D721Med (cell line): ENCODE data around the gene DPP3.
A peak's percentile ranks its signal among the peaks of the same experiment; 100 is the strongest.
"Not testable (repeated sequence)": the region's sequence is repeated elsewhere in the genome, so short reads cannot be mapped to it uniquely, and the experiment has no call there.

ENCODE experiments used
- DNase-seq: peaks from one replicate; pipeline ENCODE4 v3.0.0; 2011; ENCODE audit warnings: low spot score; ENCODE audit not compliant: insufficient read length
- FAIRE-seq: peaks from 2 replicates; lab custom pipeline; 2011; peaks lifted over from hg19 to GRCh38; lab: Jason Lieb, UNC
- CTCF ChIP-seq: IDR thresholded peaks from 2 replicates; pipeline ENCODE4 v1.5.1; 2012; ENCODE audit warnings: mild to moderate bottlenecking, control low read depth; ENCODE audit not compliant: insufficient read depth; ENCODE audit errors: missing control alignments

The DPP3 gene

GRCh38 chr11:66539870-66540213 is 59.6 kb downstream of the DPP3 start:
- TF ChIP-seq CTCF = no peak
- FAIRE-seq (no peak), DNase-seq (no peak)

- not testable (repeated sequence) for DNase-seq
Measured at GRCh38 chr11:66540598-66540997, 60.4 kb downstream of the DPP3 start.

GRCh38 chr11:66541892-66542291 is 61.7 kb downstream of the DPP3 start:
- no peak for FAIRE-seq

More at GRCh38 chr11:66540598-66540997, 60.4 kb downstream of the DPP3 start:
- FAIRE-seq = not testable (repeated sequence)

GRCh38 chr11:66542362-66542761 is 62.1 kb downstream of the DPP3 start:
- DNase-seq (no peak), FAIRE-seq (no peak)
- no peak for TF ChIP-seq CTCF

More at GRCh38 chr11:66541892-66542291, 61.7 kb downstream of the DPP3 start:
- no peak for DNase-seq
- no peak for TF ChIP-seq CTCF

- peak; percentile 31 for TF ChIP-seq CTCF
- no peak for FAIRE-seq
- DNase-seq = no peak
Measured at GRCh38 chr11:66543263-66544107, 63.3 kb downstream of the DPP3 start.

GRCh38 chr11:66544952-66545351 is 64.7 kb downstream of the DPP3 start:
- not testable (repeated sequence) for FAIRE-seq

GRCh38 chr11:66545701-66546367 is 65.6 kb downstream of the DPP3 start, which contains the start of gene ZDHHC24:
TSS of gene ZDHHC24 (minus strand) at chr11:66546048. CDS start at chr11:66546003, 45 bp downstream.
- no peak for TF ChIP-seq CTCF
- FAIRE-seq = no peak
- DNase-seq = peak; percentile 98

More at GRCh38 chr11:66544952-66545351, 64.7 kb downstream of the DPP3 start:
- DNase-seq = not testable (repeated sequence)

GRCh38 chr11:66546368-66546965 is 66.2 kb downstream of the DPP3 start, which contains the start of gene ACTN3:
TSS of gene ACTN3 (plus strand) at chr11:66546903. CDS start at chr11:66546938, 35 bp downstream.
- FAIRE-seq = no peak
- TF ChIP-seq CTCF = no peak
- no peak for DNase-seq
